A673 (cell line): ENCODE measurements around the gene GABRA4.

ENCODE experiments used
- EZH2 ChIP-seq: fragments of 200-600 bp; sonication (generic); IDR thresholded peaks from 2 replicates; pipeline ENCODE4 v1.6.1; 2017; ENCODE audit warnings: borderline replicate concordance, low read depth, mild to moderate bottlenecking, mixed read lengths, antibody characterized with exemption, low read length; ENCODE audit not compliant: poor library complexity, severe bottlenecking
- TF ChIP-seq, protein P1 (sequence below): fragments of 300-800, 200-600 bp; sonication (generic); conservative IDR thresholded peaks from 2 replicates; pipeline ENCODE4 v1.5.1; 2017; ENCODE audit warnings: low read depth, mild to moderate bottlenecking, antibody characterized with exemption, low read length, moderate library complexity, mixed read lengths

DNA sequence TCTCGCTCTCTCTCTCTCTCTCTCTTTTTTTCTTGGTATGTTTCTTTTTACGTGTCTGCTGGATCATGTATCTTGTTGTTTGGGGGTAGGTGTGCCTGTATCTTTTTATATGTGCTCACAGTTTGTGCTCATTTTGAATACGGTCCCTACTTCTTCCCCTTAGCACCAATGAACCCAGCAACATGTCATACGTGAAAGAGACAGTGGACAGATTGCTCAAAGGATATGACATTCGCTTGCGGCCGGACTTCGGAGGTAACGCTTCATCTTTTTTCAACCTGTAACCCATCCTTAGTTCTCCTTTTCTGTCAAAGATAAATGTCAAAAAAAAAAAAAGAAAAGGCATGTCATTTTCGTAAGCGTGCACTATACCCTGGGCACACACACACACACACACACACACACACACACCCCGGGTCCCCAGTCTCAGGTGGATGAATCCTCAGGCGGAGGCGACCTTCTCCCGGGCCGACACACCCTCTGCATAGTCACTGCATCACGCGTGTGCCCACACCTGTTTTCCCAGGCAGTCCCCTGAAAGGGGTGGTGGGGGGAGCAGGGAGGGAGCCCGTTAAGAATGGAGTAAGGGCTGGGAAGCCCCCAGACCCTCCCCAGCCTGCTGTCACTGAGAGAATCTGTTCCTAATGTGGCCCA, 38.5 kb upstream of the GABRA4 start:
- no peak for TF ChIP-seq EZH2
- TF ChIP-seq, protein P1, sequence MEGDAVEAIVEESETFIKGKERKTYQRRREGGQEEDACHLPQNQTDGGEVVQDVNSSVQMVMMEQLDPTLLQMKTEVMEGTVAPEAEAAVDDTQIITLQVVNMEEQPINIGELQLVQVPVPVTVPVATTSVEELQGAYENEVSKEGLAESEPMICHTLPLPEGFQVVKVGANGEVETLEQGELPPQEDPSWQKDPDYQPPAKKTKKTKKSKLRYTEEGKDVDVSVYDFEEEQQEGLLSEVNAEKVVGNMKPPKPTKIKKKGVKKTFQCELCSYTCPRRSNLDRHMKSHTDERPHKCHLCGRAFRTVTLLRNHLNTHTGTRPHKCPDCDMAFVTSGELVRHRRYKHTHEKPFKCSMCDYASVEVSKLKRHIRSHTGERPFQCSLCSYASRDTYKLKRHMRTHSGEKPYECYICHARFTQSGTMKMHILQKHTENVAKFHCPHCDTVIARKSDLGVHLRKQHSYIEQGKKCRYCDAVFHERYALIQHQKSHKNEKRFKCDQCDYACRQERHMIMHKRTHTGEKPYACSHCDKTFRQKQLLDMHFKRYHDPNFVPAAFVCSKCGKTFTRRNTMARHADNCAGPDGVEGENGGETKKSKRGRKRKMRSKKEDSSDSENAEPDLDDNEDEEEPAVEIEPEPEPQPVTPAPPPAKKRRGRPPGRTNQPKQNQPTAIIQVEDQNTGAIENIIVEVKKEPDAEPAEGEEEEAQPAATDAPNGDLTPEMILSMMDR = no peak
